SK-N-MC (cell line): ENCODE data around the gene DGKB.

Source experiments
- EZH2 ChIP-seq: fragments of 200-600 bp; sonication (generic); IDR thresholded peaks from one replicate; pipeline ENCODE4 v1.6.1; 2017; ENCODE audit warnings: antibody characterized with exemption
- FOXP2 ChIP-seq: optimal IDR thresholded peaks from 2 replicates; pipeline ENCODE3; 2011; ENCODE audit warnings: mild to moderate bottlenecking, moderate library complexity; ENCODE audit not compliant: insufficient read depth; ENCODE audit errors: extremely low read length, control extremely low read depth
- POLR2AphosphoS5 ChIP-seq: IDR thresholded peaks from 2 replicates; pipeline ENCODE4 v1.6.1; 2012; ENCODE audit warnings: mild to moderate bottlenecking, low read depth, low read length, borderline replicate concordance

- TF ChIP-seq EZH2: no peak
- TF ChIP-seq POLR2AphosphoS5: no peak
- no peak for TF ChIP-seq FOXP2
These were observed 204.3 kb downstream of the DGKB start for GRCh38 chr7:14698239-14698638.
